Measurements from ENCODE around the gene PCDHGA5.
A peak's percentile ranks its signal among the peaks of the same experiment; 100 is the strongest.

Gene PCDHGA5

DNA sequence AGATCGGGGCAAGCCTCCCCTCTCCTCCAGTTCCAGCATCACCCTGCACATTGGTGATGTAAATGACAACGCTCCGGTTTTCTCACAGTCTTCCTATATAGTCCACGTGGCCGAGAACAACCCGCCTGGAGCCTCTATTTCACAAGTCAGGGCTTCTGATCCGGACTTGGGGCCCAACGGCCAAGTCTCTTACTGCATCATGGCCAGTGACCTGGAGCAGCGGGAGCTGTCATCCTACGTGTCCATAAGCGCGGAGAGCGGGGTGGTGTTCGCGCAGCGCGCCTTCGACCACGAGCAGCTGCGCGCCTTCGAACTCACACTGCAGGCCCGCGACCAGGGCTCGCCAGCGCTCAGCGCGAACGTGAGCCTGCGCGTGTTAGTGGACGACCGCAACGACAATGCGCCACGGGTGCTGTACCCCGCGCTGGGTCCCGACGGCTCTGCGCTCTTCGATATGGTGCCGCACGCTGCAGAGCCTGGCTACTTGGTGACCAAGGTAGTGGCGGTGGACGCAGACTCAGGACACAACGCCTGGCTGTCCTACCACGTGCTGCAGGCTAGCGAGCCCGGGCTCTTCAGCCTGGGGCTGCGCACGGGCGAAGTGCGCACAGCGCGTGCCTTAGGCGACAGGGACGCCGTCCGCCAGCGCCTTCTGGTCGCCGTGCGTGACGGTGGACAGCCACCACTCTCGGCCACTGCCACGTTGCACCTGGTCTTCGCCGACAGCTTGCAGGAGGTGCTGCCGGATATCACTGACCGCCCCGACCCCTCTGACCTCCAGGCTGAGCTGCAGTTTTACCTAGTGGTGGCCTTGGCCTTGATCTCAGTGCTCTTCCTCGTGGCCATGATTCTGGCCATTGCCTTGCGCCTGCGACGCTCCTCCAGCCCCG lies 25.4 kb downstream of the PCDHGA5 start:
- Histone ChIP-seq H2BK12ac (ENCODE audit: low read length in 2 of 2) (no peak overlapping the region), H3K4ac (ENCODE audit: low read depth in 1 of 2, low read length in 2 of 2) (no peak overlapping the region), H2BK5ac (ENCODE audit: low read depth, low read length, poor library complexity, severe bottlenecking) (no peak overlapping the region), H3K4me1 (ENCODE audit: control insufficient read depth, insufficient read depth, low read depth, low read length) (peaks cover 3% of the 10 kb centered on the region), H2BK120ac (ENCODE audit: low read depth, low read length) (no peak overlapping the region), H3K4me3 (ENCODE audit: insufficient read depth in 1 of 2, low read depth in 1 of 2, low read length in 2 of 2) (peak overlapping the region in 1 of 2 experiments; percentile 59), H3K23ac (ENCODE audit: low read length in 2 of 2) (no peak overlapping the region), H2BK15ac (ENCODE audit: low read depth, poor library complexity, severe bottlenecking) (no peak overlapping the region), H3K18ac (ENCODE audit: low read depth in 1 of 2, low read length in 2 of 2) (no peak overlapping the region), H4K8ac (ENCODE audit: low read length) (no peak overlapping the region), H3K9me3 (ENCODE audit: control insufficient read depth, low read length) (peaks cover 61% of the 10 kb centered on the region), H3K79me1 (replicated peaks; ENCODE audit: low read length, poor library complexity, severe bottlenecking) (peaks cover 22% of the 10 kb centered on the region), H3K27me3 (ENCODE audit: control insufficient read depth in 1 of 2, insufficient read depth in 1 of 2, low read length in 2 of 2) (no peaks in the 10 kb centered on the region), H3K36me3 (ENCODE audit: control insufficient read depth in 1 of 2, insufficient read depth in 2 of 2, low read depth in 1 of 2, low read length in 2 of 2) (peaks cover 0 to 27% of the 10 kb centered on the region in 2 experiments), H3K14ac (ENCODE audit: low read length in 2 of 2) (no peak overlapping the region), H2AK5ac (ENCODE audit: low read length, severe bottlenecking) (no peak overlapping the region), H4K91ac (ENCODE audit: low read length) (no peak overlapping the region), H3K9ac (ENCODE audit: low read length) (no peak overlapping the region), H3K27ac (ENCODE audit: low read length, poor library complexity, severe bottlenecking) (no peak overlapping the region), H2AFZ (ENCODE audit: low read depth, low read length) (no peak overlapping the region), H3K4me2 (ENCODE audit: low read length, poor library complexity, severe bottlenecking) (no peak overlapping the region)
- no peak for DNase-seq
- 98% methylated on average over 77 of the region's 77 CpGs for WGBS

DNA sequence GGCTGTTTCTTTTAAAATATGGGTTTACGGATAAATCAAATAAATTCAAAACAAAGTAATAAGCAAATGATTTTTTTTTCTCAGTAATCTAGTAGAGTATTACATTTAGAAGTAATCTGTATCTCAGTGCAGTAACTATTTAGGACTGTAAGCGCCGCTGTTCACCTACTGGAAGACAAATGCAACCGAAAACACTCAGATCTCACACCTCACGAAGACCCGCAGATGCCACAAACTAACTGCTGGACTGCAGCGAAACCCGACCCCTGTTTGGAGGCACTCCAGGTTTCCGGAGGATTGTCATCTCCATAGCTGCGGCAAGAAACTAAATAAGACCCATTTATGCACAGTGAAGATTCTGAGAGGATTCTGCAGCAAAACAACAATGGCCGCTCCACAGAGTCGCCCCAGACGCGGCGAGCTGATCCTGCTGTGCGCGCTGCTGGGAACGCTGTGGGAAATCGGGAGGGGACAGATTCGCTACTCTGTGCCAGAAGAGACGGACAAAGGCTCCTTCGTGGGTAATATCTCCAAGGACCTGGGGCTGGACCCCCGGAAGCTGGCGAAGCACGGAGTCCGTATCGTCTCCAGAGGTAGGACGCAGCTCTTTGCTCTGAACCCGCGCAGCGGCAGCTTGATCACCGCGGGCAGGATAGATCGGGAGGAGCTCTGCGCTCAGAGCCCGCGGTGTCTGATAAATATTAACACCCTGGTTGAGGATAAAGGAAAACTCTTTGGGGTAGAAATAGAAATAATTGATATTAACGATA lies 28.7 kb downstream of the PCDHGA5 start, which contains the start of gene PCDHGA8:
Gene PCDHGA8 (plus strand): TSS at position 205 of the 770 bp plus-strand sequence. CDS start 181 bp downstream, at position 386.
- peak within 1 kb of the TSS; percentile 25 for H3K4me2 ChIP-seq (ENCODE audit: low read length, poor library complexity, severe bottlenecking)
- no peak within 1 kb of the TSS for H3K27ac ChIP-seq (ENCODE audit: low read length, poor library complexity, severe bottlenecking)
- no peak within 1 kb of the TSS for H3K18ac ChIP-seq (ENCODE audit: low read depth in 1 of 2, low read length in 2 of 2)
- H2BK120ac ChIP-seq (ENCODE audit: low read depth, low read length): no peak within 1 kb of the TSS
- no peak within 1 kb of the TSS for H2AK5ac ChIP-seq (ENCODE audit: low read length, severe bottlenecking)
- H2BK15ac ChIP-seq (ENCODE audit: low read depth, poor library complexity, severe bottlenecking): no peak within 1 kb of the TSS
- H2AFZ ChIP-seq (ENCODE audit: low read depth, low read length): no peak within 1 kb of the TSS
- peaks cover 3% of the 10 kb centered on the region for H3K4me1 ChIP-seq (ENCODE audit: control insufficient read depth, insufficient read depth, low read depth, low read length)
- H3K36me3 ChIP-seq (ENCODE audit: control insufficient read depth in 1 of 2, insufficient read depth in 2 of 2, low read depth in 1 of 2, low read length in 2 of 2): peaks cover 0 to 32% of the 10 kb centered on the region in 2 experiments
- no peak within 1 kb of the TSS for H2BK5ac ChIP-seq (ENCODE audit: low read depth, low read length, poor library complexity, severe bottlenecking)
- no peak within 1 kb of the TSS for H2BK12ac ChIP-seq (ENCODE audit: low read length in 2 of 2)
- peaks cover 25% of the 10 kb centered on the region for H3K79me1 ChIP-seq (replicated peaks; ENCODE audit: low read length, poor library complexity, severe bottlenecking)
- WGBS: 96% methylated on average over 37 of the region's 38 CpGs
- H3K9me3 ChIP-seq (ENCODE audit: control insufficient read depth, low read length): peaks cover 68% of the 10 kb centered on the region
- H4K91ac ChIP-seq (ENCODE audit: low read length): no peak within 1 kb of the TSS
- peak within 1 kb of the TSS in 1 of 2 experiments; percentile 61 for H3K4me3 ChIP-seq (ENCODE audit: insufficient read depth in 1 of 2, low read depth in 1 of 2, low read length in 2 of 2)
- H4K8ac ChIP-seq (ENCODE audit: low read length): no peak within 1 kb of the TSS
- no peak within 1 kb of the TSS for H3K14ac ChIP-seq (ENCODE audit: low read length in 2 of 2)
- no peak for DNase-seq
- H3K4ac ChIP-seq (ENCODE audit: low read depth in 1 of 2, low read length in 2 of 2): no peak within 1 kb of the TSS
- H3K23ac ChIP-seq (ENCODE audit: low read length in 2 of 2): no peak within 1 kb of the TSS
- no peak within 1 kb of the TSS for H3K9ac ChIP-seq (ENCODE audit: low read length)
- H3K27me3 ChIP-seq (ENCODE audit: control insufficient read depth in 1 of 2, insufficient read depth in 1 of 2, low read length in 2 of 2): no peaks in the 10 kb centered on the region

DNA sequence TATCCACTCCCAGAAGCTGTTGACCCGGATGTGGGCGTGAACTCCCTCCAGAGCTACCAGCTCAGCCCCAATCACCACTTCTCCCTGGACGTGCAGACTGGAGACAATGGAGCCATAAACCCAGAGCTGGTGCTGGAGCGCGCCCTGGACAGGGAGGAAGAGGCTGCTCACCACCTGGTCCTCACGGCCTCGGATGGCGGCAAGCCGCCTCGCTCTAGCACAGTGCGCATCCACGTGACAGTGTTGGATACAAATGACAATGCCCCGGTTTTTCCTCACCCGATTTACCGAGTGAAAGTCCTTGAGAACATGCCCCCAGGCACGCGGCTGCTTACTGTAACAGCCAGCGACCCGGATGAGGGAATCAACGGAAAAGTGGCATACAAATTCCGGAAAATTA lies 29.3 kb downstream of the PCDHGA5 start:
- DNase-seq: no peak
- WGBS: 96% methylated on average over 21 of the region's 21 CpGs
- H3K18ac ChIP-seq (ENCODE audit: low read depth in 1 of 2, low read length in 2 of 2): no peak overlapping the region

More for the DNA sequence above, 29.3 kb downstream of the PCDHGA5 start:
- H2AFZ ChIP-seq (ENCODE audit: low read depth, low read length): no peak overlapping the region
- no peak overlapping the region for H2BK5ac ChIP-seq (ENCODE audit: low read depth, low read length, poor library complexity, severe bottlenecking)
- H2BK12ac ChIP-seq (ENCODE audit: low read length in 2 of 2): no peak overlapping the region
- H3K27me3 ChIP-seq (ENCODE audit: control insufficient read depth in 1 of 2, insufficient read depth in 1 of 2, low read length in 2 of 2): no peaks in the 10 kb centered on the region
- H3K4ac ChIP-seq (ENCODE audit: low read depth in 1 of 2, low read length in 2 of 2): no peak overlapping the region
- H3K4me2 ChIP-seq (ENCODE audit: low read length, poor library complexity, severe bottlenecking): no peak overlapping the region
- peaks cover 0 to 32% of the 10 kb centered on the region in 2 experiments for H3K36me3 ChIP-seq (ENCODE audit: control insufficient read depth in 1 of 2, insufficient read depth in 2 of 2, low read depth in 1 of 2, low read length in 2 of 2)
- H3K4me3 ChIP-seq (ENCODE audit: insufficient read depth in 1 of 2, low read depth in 1 of 2, low read length in 2 of 2): peak overlapping the region in 1 of 2 experiments; percentile 61
- no peak overlapping the region for H2BK15ac ChIP-seq (ENCODE audit: low read depth, poor library complexity, severe bottlenecking)
- peaks cover 3% of the 10 kb centered on the region for H3K4me1 ChIP-seq (ENCODE audit: control insufficient read depth, insufficient read depth, low read depth, low read length)
- H3K14ac ChIP-seq (ENCODE audit: low read length in 2 of 2): no peak overlapping the region
- H2BK120ac ChIP-seq (ENCODE audit: low read depth, low read length): no peak overlapping the region
- H4K91ac ChIP-seq (ENCODE audit: low read length): no peak overlapping the region
- H2AK5ac ChIP-seq (ENCODE audit: low read length, severe bottlenecking): no peak overlapping the region
- H3K9ac ChIP-seq (ENCODE audit: low read length): no peak overlapping the region
- H3K79me1 ChIP-seq (replicated peaks; ENCODE audit: low read length, poor library complexity, severe bottlenecking): peaks cover 24% of the 10 kb centered on the region
- H3K23ac ChIP-seq (ENCODE audit: low read length in 2 of 2): no peak overlapping the region
- peaks cover 68% of the 10 kb centered on the region for H3K9me3 ChIP-seq (ENCODE audit: control insufficient read depth, low read length)
- no peak overlapping the region for H4K8ac ChIP-seq (ENCODE audit: low read length)
- no peak overlapping the region for H3K27ac ChIP-seq (ENCODE audit: low read length, poor library complexity, severe bottlenecking)
